Measurements from ENCODE around the gene NHS.
A peak's percentile ranks its signal among the peaks of the same experiment; 100 is the strongest.

NHS gene

DNA sequence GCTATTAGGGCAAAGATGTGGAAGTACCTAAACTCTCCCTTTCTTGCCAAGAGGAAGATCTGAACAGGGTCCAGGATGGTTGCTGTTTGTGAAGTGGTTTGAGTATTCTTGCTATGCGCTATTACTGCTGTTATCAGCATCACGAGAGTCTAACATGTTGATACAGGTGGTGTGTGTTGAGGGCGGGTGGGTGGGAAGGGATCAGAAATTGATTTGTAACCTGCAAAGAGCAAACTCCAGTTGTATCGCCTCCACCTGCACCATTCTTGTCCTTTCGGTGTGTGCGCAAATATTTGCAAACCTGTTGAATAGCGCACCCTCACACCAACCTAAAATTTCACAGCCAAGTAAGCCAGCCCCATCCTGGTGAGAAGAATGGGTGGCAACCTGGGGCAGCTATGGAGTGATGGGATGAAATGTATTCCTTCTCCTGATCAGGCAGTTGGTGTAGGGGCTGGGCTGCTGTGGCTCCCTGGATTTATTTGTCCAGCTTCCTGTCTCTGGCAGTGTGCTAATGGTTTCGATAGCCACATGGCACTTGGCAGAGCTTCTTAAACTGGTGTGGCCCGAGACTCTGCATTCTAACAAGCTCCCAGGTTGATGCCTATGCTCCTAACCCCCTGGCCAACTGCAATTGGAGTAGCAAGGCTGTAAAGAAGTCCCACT, 259.7 kb downstream of the NHS start:
- Histone ChIP-seq H3K27me3 (ENCODE audit: control insufficient read depth, insufficient read depth, low read length) (no peaks in the 10 kb centered on the region), H3K9me3 (ENCODE audit: control insufficient read depth, insufficient read depth, low read length) (no peaks in the 10 kb centered on the region), H3K4me1 (ENCODE audit: control insufficient read depth, insufficient read depth, low read length) (peaks cover 11% of the 10 kb centered on the region), H3K4me3 (ENCODE audit: low read depth, low read length) (no peak overlapping the region), H3K9ac (ENCODE audit: low read depth, low read length) (no peak overlapping the region), H3K36me3 (ENCODE audit: control insufficient read depth, insufficient read depth, low read length) (no peaks in the 10 kb centered on the region)

DNA sequence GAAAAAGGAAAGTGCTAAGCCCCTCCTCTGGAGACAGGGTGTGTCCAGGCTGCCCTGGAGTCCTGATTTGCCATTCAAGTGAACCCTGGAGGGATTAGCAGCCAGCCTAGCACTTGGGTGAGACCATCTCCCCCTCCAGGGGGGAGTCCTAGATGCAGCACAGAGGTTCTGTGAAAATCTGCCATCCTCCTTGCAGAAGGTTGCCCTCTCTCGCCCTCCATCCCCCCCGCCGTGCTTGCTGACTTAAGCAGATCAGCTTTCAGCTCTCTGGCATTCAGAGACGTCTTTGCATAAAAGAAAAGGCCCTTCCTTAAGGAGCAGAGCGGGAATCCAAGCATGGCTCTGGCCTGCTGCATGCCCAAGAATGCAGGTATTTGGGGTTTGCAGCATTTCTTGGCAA, 260.2 kb downstream of the NHS start:
- H3K9ac ChIP-seq (ENCODE audit: low read depth, low read length): no peak overlapping the region
- no peaks in the 10 kb centered on the region for H3K9me3 ChIP-seq (ENCODE audit: control insufficient read depth, insufficient read depth, low read length)
- peak overlapping the region; percentile 20 for H3K4me3 ChIP-seq (ENCODE audit: low read depth, low read length)
- H3K36me3 ChIP-seq (ENCODE audit: control insufficient read depth, insufficient read depth, low read length): no peaks in the 10 kb centered on the region
- peaks cover 11% of the 10 kb centered on the region for H3K4me1 ChIP-seq (ENCODE audit: control insufficient read depth, insufficient read depth, low read length)
- no peaks in the 10 kb centered on the region for H3K27me3 ChIP-seq (ENCODE audit: control insufficient read depth, insufficient read depth, low read length)

DNA sequence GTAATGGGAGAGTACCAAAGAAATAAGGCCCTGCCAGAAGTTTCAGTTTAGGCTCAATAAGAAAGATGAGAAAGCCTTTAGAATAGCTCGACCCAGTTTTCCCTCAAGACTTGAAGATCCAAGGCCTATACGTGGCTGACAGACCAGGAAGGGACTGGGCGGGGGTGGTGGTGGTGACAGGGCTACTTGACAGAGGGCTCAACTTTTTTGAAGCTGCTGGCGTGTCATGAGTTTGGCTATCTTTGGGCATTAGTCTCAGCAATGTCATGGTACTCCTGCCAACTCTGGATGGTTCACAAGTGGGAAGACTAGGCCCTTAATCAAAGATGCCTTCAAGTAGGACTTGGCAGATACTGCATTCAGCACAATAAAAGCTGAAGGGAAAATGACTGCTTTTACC, 262.2 kb downstream of the NHS start:
- Histone ChIP-seq H3K4me3 (ENCODE audit: low read depth, low read length) (no peak overlapping the region), H3K36me3 (ENCODE audit: control insufficient read depth, insufficient read depth, low read length) (no peaks in the 10 kb centered on the region), H3K9me3 (ENCODE audit: control insufficient read depth, insufficient read depth, low read length) (no peaks in the 10 kb centered on the region), H3K9ac (ENCODE audit: low read depth, low read length) (no peak overlapping the region), H3K27me3 (ENCODE audit: control insufficient read depth, insufficient read depth, low read length) (no peaks in the 10 kb centered on the region), H3K4me1 (ENCODE audit: control insufficient read depth, insufficient read depth, low read length) (peaks cover 11% of the 10 kb centered on the region)

DNA sequence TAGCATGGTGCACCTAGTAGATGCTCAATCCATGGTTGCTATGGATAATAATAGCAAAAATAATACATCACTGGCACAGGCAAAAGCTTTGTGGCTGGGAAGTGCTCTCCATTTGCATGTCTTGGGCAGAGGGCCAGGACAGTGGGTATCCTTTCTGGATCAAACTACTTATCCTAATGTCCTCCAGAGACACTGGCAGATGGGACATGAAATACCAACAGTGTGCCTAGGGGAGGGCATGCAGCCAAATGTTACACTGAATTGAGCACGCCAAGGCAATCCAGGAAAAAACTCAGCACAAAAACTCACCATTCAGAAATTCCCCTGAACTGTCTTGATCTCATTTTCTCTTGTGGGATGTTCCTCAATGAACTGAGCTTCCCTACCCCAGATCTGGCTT, 263.7 kb downstream of the NHS start:
- Histone ChIP-seq H3K4me3 (ENCODE audit: low read depth, low read length) (no peak overlapping the region), H3K9ac (ENCODE audit: low read depth, low read length) (no peak overlapping the region), H3K4me1 (ENCODE audit: control insufficient read depth, insufficient read depth, low read length) (peaks cover 15% of the 10 kb centered on the region), H3K27me3 (ENCODE audit: control insufficient read depth, insufficient read depth, low read length) (no peaks in the 10 kb centered on the region), H3K36me3 (ENCODE audit: control insufficient read depth, insufficient read depth, low read length) (no peaks in the 10 kb centered on the region), H3K9me3 (ENCODE audit: control insufficient read depth, insufficient read depth, low read length) (no peaks in the 10 kb centered on the region)

DNA sequence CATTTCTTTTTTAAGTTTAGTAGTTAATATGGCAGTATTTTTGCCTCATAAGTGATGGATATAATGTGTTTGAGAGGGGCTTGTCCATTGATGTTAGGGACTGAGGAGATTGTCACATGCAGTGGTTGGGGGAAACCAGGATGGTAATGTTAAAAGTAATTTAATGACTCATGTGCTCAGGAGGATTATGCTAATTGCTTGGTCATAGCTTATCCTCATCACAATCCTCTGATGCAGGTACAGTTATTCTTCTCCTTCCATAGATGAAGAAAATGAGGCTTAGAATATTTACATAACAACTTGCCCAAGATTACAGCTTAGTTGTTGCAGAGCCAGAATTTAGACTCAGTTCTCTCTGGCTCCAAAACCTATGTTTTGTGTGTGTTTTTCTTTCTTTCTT, 267.9 kb downstream of the NHS start:
- Histone ChIP-seq H3K4me1 (ENCODE audit: control insufficient read depth, insufficient read depth, low read length) (peaks cover 5% of the 10 kb centered on the region), H3K4me3 (ENCODE audit: low read depth, low read length) (no peak overlapping the region), H3K36me3 (ENCODE audit: control insufficient read depth, insufficient read depth, low read length) (no peaks in the 10 kb centered on the region), H3K9me3 (ENCODE audit: control insufficient read depth, insufficient read depth, low read length) (no peaks in the 10 kb centered on the region), H3K9ac (ENCODE audit: low read depth, low read length) (no peak overlapping the region), H3K27me3 (ENCODE audit: control insufficient read depth, insufficient read depth, low read length) (no peaks in the 10 kb centered on the region)

DNA sequence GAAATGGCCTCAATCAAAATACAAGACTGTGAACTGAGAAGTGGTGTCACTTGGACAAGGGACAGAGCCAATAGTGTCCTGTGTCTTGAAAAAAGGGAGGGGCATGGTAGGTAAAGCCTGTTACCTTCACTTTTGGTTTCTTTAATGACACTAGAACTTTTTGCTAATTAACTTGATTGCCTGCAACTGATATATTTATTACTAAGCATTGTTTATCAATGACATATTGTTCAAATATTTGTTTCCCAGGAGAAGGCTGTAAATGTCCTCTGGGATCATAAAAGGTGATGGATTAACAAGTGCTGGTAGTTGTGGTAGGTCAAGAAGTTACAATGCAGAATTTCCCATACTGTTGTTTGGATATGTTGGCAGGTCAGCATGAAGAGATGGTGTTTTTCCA, 268.5 kb downstream of the NHS start:
- Histone ChIP-seq H3K4me1 (ENCODE audit: control insufficient read depth, insufficient read depth, low read length) (peaks cover 5% of the 10 kb centered on the region), H3K27me3 (ENCODE audit: control insufficient read depth, insufficient read depth, low read length) (no peaks in the 10 kb centered on the region), H3K4me3 (ENCODE audit: low read depth, low read length) (no peak overlapping the region), H3K9ac (ENCODE audit: low read depth, low read length) (no peak overlapping the region), H3K36me3 (ENCODE audit: control insufficient read depth, insufficient read depth, low read length) (no peaks in the 10 kb centered on the region), H3K9me3 (ENCODE audit: control insufficient read depth, insufficient read depth, low read length) (no peaks in the 10 kb centered on the region)

DNA sequence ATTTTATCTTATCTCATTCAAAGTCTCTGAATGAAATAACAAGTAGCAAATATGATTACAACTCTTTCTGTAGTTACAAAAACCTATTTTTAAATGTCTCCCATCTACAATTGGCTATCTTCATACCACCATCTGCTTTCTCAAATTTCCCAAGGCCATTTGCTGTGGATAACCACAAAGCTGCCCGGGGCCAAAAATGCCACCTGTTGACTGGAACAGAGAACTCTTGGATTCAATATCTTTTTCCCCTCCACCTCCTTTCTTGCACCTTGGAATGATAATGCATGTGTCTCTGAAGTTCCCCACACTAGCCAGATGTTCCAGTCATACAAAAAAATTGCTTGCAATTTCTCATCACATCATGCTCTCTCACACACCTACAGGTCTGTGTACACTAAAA, 269.0 kb downstream of the NHS start:
- Histone ChIP-seq H3K4me3 (ENCODE audit: low read depth, low read length) (no peak overlapping the region), H3K4me1 (ENCODE audit: control insufficient read depth, insufficient read depth, low read length) (peaks cover 5% of the 10 kb centered on the region), H3K9ac (ENCODE audit: low read depth, low read length) (no peak overlapping the region), H3K36me3 (ENCODE audit: control insufficient read depth, insufficient read depth, low read length) (no peaks in the 10 kb centered on the region), H3K27me3 (ENCODE audit: control insufficient read depth, insufficient read depth, low read length) (no peaks in the 10 kb centered on the region), H3K9me3 (ENCODE audit: control insufficient read depth, insufficient read depth, low read length) (no peaks in the 10 kb centered on the region)

DNA sequence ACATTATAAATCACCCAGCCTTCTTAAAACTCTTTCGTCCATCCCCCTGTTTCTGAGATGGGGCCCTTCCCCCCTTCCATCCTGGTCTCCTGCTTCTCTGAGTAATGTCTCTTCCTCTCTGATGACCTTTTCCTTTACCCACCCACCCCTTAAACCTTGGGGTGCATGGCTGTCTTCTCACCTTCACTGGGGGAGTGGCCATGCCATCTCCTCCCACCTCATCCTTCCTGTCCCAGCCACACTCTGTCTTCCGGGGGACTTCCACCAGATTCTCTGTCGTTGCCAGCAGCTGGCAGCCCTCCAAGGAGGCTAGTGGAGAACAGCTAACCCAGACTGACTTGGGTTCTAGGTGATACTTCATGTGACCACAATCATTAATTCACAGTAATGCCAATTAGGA, 279.1 kb downstream of the NHS start:
- Histone ChIP-seq H3K9me3 (ENCODE audit: control insufficient read depth, insufficient read depth, low read length) (no peaks in the 10 kb centered on the region), H3K9ac (ENCODE audit: low read depth, low read length) (no peak overlapping the region), H3K4me1 (ENCODE audit: control insufficient read depth, insufficient read depth, low read length) (peaks cover 2% of the 10 kb centered on the region), H3K4me3 (ENCODE audit: low read depth, low read length) (no peak overlapping the region), H3K27me3 (ENCODE audit: control insufficient read depth, insufficient read depth, low read length) (peaks cover 41% of the 10 kb centered on the region), H3K36me3 (ENCODE audit: control insufficient read depth, insufficient read depth, low read length) (no peaks in the 10 kb centered on the region)

DNA sequence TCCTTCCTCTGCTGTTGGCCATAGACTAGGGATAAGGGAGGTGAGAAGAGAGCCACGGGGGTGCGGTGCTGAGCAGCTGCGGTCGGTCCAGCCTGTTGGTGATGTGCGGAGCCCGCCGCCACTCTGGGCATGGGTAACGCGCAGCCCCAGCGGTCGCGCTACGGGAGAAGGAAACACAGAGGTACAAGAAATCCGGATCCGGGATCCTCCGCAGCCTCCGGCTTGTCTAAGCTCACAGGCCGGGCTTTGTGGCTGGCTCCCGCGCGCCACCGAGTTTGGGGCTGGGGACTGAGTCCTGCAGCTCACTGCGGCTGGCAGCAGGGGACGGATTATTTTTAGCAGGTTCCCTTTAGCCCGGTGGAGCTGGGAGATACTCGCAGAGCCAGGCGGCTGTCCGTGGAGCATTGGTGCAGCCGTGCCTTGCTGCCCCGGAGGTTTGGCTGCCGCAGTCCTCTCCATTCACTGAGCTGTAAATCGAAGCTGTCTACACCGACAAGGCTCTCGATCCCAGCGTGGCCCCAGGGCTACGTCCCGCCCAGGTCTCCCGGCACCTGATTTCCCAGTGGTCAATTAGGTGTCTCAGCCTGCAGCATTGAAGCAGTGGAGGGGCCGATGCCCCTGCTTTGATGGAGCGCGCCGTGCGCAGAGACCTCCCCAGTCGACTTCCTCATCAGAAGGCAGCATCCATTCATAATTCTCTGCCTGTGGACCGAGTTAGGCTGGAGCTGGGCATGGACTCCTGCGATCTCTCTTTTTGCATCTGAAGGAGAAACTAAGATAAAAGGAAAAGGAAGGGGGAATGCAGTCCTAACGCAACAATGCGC, 280.4 kb downstream of the NHS start:
- Histone ChIP-seq H3K4me3 (ENCODE audit: low read depth, low read length) (peak overlapping the region; percentile 72), H3K27me3 (ENCODE audit: control insufficient read depth, insufficient read depth, low read length) (peaks cover 41% of the 10 kb centered on the region), H3K4me1 (ENCODE audit: control insufficient read depth, insufficient read depth, low read length) (peaks cover 2% of the 10 kb centered on the region), H3K9ac (ENCODE audit: low read depth, low read length) (no peak overlapping the region), H3K9me3 (ENCODE audit: control insufficient read depth, insufficient read depth, low read length) (no peaks in the 10 kb centered on the region), H3K36me3 (ENCODE audit: control insufficient read depth, insufficient read depth, low read length) (no peaks in the 10 kb centered on the region)

DNA sequence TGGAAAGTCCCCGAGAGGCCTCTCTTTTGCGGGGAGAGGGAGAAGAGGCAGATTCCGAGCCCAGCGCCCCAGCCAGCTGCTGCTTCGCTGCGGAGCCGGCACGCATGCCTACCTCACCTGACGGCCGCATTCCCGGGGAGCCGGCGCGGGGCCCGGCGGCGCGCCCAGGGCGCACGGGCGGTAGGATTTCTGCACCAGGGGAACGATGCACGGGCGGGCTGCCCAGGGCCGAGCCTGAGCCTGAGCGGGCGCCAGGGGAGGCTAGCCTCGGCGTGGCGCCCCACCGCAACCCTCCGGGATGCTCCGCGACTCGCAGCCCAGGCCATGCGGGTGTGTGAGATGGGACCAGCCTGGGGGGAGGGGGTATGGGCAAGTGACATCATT, 281.0 kb downstream of the NHS start:
- H3K9ac ChIP-seq (ENCODE audit: low read depth, low read length): no peak overlapping the region
- H3K9me3 ChIP-seq (ENCODE audit: control insufficient read depth, insufficient read depth, low read length): no peaks in the 10 kb centered on the region
- H3K27me3 ChIP-seq (ENCODE audit: control insufficient read depth, insufficient read depth, low read length): peaks cover 41% of the 10 kb centered on the region
- peaks cover 2% of the 10 kb centered on the region for H3K4me1 ChIP-seq (ENCODE audit: control insufficient read depth, insufficient read depth, low read length)
- H3K4me3 ChIP-seq (ENCODE audit: low read depth, low read length): peak overlapping the region; percentile 72
- H3K36me3 ChIP-seq (ENCODE audit: control insufficient read depth, insufficient read depth, low read length): no peaks in the 10 kb centered on the region

DNA sequence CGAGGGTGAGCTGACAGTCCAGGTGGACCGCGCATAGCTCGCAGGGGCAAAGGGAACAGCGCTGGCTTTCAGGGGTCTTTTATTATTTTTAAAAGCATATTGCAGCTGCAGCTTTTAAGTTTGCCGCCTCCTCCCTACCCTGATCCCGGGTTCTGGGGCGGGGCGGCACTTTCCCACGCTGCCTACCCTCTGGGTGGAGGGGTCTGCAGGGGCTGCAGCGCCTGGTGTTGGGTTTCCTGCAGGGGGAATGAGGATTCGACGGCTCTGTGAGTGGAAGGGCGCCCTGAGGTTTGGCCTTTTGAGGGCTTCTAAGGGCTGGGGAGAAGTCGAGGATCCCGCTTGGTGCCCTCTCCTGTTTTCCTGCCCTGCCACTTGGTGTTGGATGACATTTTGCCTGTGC, 281.6 kb downstream of the NHS start:
- H3K9me3 ChIP-seq (ENCODE audit: control insufficient read depth, insufficient read depth, low read length): no peaks in the 10 kb centered on the region
- no peak overlapping the region for H3K9ac ChIP-seq (ENCODE audit: low read depth, low read length)
- H3K4me1 ChIP-seq (ENCODE audit: control insufficient read depth, insufficient read depth, low read length): peaks cover 2% of the 10 kb centered on the region
- peaks cover 41% of the 10 kb centered on the region for H3K27me3 ChIP-seq (ENCODE audit: control insufficient read depth, insufficient read depth, low read length)
- H3K36me3 ChIP-seq (ENCODE audit: control insufficient read depth, insufficient read depth, low read length): no peaks in the 10 kb centered on the region
- peak overlapping the region; percentile 72 for H3K4me3 ChIP-seq (ENCODE audit: low read depth, low read length)

DNA sequence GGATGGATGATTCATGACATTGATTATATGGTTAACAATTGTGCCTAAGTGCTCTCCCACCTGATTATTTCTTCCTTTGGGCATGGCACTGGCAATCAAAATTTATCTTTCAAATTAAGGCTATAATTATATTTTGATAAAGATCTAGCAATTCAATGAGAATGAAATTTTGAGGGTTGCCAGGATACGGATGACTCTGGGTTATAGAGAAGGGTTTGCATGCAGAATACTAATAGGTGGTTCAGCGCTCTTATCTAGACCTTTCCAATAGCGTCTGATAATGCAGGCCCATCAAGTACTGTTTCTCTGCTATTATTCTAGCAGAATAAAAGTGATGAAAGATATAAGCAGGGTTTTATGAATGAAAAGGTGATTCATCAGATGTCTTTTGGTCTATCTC, 287.4 kb downstream of the NHS start:
- Histone ChIP-seq H3K4me3 (ENCODE audit: low read depth, low read length) (no peak overlapping the region), H3K9ac (ENCODE audit: low read depth, low read length) (no peak overlapping the region), H3K27me3 (ENCODE audit: control insufficient read depth, insufficient read depth, low read length) (peaks cover 4% of the 10 kb centered on the region), H3K36me3 (ENCODE audit: control insufficient read depth, insufficient read depth, low read length) (no peaks in the 10 kb centered on the region), H3K9me3 (ENCODE audit: control insufficient read depth, insufficient read depth, low read length) (no peaks in the 10 kb centered on the region), H3K4me1 (ENCODE audit: control insufficient read depth, insufficient read depth, low read length) (no peaks in the 10 kb centered on the region)
